HUES48 (cell line): ENCODE data around the gene ALOX12.

Experiments
- H3K27ac ChIP-seq: one replicate; pipeline ENCODE4 v1.7.0; 2013; ENCODE audit warnings: low read depth, low read length, inconsistent platforms
- H3K27me3 ChIP-seq: 2 replicates; pipeline ENCODE4 v1.6.1; 2013; ENCODE audit warnings: mild to moderate bottlenecking, low read length; ENCODE audit not compliant: control insufficient read depth, insufficient read depth
- H3K36me3 ChIP-seq: 2 replicates; pipeline ENCODE4 v1.6.1; 2013; ENCODE audit warnings: low read length; ENCODE audit not compliant: control insufficient read depth, insufficient read depth
- H3K4me1 ChIP-seq: 2 replicates; pipeline ENCODE4 v1.6.1; 2013; ENCODE audit warnings: mild to moderate bottlenecking, low read length; ENCODE audit not compliant: control insufficient read depth, insufficient read depth
- H3K4me3 ChIP-seq: 2 replicates; pipeline ENCODE4 v1.5.1; 2013; ENCODE audit warnings: mild to moderate bottlenecking, low read depth, low read length
- H3K9ac ChIP-seq: 2 replicates; pipeline ENCODE4 v1.6.1; 2013; ENCODE audit warnings: mild to moderate bottlenecking, low read depth, low read length, moderate library complexity
- H3K9me3 ChIP-seq: 2 replicates; pipeline ENCODE4 v1.6.1; 2013; ENCODE audit warnings: low read length; ENCODE audit not compliant: control insufficient read depth, insufficient read depth

Gene ALOX12

DNA sequence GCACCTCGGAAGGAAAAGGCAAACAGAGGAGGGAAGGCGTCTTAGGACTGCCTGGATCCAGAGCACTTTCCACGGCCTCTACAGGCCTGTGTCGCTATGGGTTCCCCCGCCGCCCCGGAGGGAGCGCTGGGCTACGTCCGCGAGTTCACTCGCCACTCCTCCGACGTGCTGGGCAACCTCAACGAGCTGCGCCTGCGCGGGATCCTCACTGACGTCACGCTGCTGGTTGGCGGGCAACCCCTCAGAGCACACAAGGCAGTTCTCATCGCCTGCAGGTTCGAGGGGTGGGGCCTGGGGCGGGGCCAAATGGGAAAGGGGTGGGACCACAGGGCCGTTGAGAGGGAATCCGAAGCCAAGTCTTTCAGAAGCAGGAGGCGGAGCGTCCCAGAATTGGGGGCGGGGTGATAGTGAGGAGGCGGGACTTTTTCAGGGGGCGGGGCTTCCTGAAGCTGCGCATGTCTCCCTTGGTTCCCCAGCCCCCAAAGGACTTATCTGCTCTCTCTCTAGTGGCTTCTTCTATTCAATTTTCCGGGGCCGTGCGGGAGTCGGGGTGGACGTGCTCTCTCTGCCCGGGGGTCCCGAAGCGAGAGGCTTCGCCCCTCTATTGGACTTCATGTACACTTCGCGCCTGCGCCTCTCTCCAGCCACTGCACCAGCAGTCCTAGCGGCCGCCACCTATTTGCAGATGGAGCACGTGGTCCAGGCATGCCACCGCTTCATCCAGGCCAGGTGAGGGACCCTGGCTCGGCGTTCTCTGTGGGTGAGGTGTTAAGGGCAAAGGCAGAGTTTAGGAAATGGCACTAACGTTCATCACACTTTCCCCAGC lies 27.9 kb downstream of the ALOX12 start:
- Histone ChIP-seq H3K4me3 (peak overlapping the region; percentile 64), H3K27me3 (peaks cover 33% of the 10 kb centered on the region)

DNA sequence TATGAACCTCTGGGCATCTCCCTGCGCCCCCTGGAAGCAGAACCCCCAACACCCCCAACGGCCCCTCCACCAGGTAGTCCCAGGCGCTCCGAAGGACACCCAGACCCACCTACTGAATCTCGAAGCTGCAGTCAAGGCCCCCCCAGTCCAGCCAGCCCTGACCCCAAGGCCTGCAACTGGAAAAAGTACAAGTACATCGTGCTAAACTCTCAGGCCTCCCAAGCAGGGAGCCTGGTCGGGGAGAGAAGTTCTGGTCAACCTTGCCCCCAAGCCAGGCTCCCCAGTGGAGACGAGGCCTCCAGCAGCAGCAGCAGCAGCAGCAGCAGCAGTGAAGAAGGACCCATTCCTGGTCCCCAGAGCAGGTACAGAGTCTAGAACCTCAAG lies 28.5 kb downstream of the ALOX12 start:
- Histone ChIP-seq H3K4me3 (no peak overlapping the region), H3K4me1 (peaks cover 12% of the 10 kb centered on the region), H3K36me3 (no peaks in the 10 kb centered on the region), H3K9me3 (no peaks in the 10 kb centered on the region), H3K27ac (no peak overlapping the region), H3K9ac (no peak overlapping the region), H3K27me3 (peaks cover 33% of the 10 kb centered on the region)

More for the DNA sequence above, 27.9 kb downstream of the ALOX12 start:
- H3K4me1 ChIP-seq: peaks cover 12% of the 10 kb centered on the region
- H3K27ac ChIP-seq: no peak overlapping the region
- H3K9me3 ChIP-seq: no peaks in the 10 kb centered on the region
- no peaks in the 10 kb centered on the region for H3K36me3 ChIP-seq
- H3K9ac ChIP-seq: no peak overlapping the region; the same call in 1 of the 2 replicates

DNA sequence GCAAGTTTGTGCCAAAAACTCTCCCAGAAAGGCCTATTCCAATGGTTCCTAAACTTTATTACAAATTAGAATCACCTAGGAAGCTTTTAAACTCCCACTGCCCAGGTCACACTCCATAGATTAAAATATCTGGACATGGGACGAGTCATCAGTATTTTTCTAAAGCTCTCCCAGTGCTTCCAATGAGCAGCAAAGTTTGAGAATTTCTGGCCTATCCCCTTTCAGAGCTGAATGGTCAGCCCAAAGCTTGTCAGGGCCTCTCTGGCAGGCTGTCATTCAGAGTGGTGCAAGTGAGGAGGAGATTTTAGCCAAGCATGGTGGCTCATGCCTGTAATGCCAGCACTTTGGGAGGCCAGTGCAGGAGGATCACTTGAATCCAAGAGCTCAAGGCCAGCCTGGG lies 29.4 kb downstream of the ALOX12 start:
- no peak overlapping the region for H3K27ac ChIP-seq
- no peak overlapping the region for H3K9ac ChIP-seq
- peaks cover 32% of the 10 kb centered on the region for H3K27me3 ChIP-seq
- no peak overlapping the region for H3K4me3 ChIP-seq
- H3K4me1 ChIP-seq: peaks cover 9% of the 10 kb centered on the region; the same call in 1 of the 2 replicates
- H3K9me3 ChIP-seq: no peaks in the 10 kb centered on the region
- H3K36me3 ChIP-seq: no peaks in the 10 kb centered on the region

DNA sequence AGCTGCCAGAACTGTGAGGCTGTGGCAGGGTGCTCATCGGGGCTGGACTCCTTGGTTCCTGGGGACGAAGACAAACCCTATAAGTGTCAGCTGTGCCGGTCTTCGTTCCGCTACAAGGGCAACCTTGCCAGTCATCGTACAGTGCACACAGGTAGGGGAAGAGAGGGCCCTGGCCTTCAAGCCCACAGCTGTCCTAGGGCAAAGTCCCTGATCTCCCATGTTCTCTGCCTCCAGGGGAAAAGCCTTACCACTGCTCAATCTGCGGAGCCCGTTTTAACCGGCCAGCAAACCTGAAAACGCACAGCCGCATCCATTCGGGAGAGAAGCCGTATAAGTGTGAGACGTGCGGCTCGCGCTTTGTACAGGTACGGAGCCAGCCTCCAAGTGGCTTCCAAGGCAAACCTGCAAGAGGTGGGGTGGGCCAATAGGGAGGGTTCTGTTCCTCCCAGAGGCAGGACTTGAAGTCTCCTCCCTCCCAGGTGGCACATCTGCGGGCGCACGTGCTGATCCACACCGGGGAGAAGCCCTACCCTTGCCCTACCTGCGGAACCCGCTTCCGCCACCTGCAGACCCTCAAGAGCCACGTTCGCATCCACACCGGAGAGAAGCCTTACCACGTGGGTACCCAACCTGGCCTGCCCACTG lies 30.7 kb downstream of the ALOX12 start:
- H3K27me3 ChIP-seq: peaks cover 19% of the 10 kb centered on the region
- H3K9ac ChIP-seq: no peak overlapping the region
- peaks cover 6% of the 10 kb centered on the region; the same call in 1 of the 2 replicates for H3K4me1 ChIP-seq
- no peaks in the 10 kb centered on the region for H3K9me3 ChIP-seq
- H3K36me3 ChIP-seq: no peaks in the 10 kb centered on the region
- no peak overlapping the region for H3K4me3 ChIP-seq
- no peak overlapping the region for H3K27ac ChIP-seq

DNA sequence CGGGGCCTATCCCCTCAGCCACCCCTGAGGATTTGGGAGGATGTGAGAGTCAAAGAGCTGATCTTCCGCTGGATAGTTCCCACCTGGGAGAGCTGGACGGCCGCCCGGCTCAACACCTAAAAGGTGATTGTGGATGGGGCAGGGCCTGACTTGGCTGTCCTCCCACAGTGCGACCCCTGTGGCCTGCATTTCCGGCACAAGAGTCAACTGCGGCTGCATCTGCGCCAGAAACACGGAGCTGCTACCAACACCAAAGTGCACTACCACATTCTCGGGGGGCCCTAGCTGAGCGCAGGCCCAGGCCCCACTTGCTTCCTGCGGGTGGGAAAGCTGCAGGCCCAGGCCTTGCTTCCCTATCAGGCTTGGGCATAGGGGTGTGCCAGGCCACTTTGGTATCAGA lies 31.5 kb downstream of the ALOX12 start:
- no peaks in the 10 kb centered on the region for H3K9me3 ChIP-seq
- 0 out of 2 replicates have a peak, but pooled peaks cover 4% of the 10 kb centered on the region for H3K4me1 ChIP-seq
- no peak overlapping the region for H3K4me3 ChIP-seq
- H3K9ac ChIP-seq: no peak overlapping the region
- no peaks in the 10 kb centered on the region for H3K36me3 ChIP-seq
- H3K27me3 ChIP-seq: peaks cover 12% of the 10 kb centered on the region
- no peak overlapping the region for H3K27ac ChIP-seq

DNA sequence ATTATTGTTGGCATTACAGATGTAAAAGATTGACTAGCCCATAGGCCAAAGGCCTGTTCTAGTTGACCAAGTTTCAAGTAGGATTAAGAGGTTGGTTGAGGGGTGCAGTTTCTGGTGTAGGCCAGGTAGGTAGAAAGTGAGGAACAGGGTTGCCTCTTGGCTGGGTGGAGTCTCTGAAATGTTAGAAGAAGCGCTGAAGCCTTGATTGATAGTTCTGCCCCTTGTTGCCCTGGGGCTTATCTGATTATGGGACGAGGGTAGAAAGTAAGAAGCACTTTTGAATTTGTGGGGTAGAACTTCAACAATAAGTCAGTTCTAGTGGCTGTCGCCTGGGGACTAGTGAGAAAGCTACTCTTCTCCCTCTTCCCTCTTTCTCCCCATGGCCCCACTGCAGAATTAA lies 33.2 kb downstream of the ALOX12 start:
- Histone ChIP-seq H3K9ac (no peak overlapping the region), H3K9me3 (no peaks in the 10 kb centered on the region), H3K4me1 (no peaks in the 10 kb centered on the region), H3K27ac (no peak overlapping the region), H3K27me3 (no peaks in the 10 kb centered on the region), H3K36me3 (no peaks in the 10 kb centered on the region), H3K4me3 (no peak overlapping the region)

DNA sequence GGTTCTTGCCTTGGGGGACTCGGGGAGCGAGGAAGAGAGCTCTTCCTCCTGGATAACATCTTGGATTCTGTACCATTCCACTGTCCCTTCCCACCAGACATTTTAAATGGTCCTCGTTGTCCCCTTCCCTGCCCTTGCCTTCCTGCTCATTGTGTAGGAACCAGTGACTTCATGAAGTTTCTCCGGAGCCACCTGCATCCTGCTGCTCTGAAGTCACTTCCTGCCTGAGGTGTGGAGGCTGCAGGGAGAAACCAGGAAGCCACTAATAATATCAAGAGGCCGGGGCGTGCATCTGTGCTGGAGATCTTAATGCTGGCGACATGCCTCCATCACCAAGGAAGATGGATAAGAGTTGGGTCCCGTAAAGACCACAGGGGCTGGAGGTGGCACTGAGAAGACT lies 33.8 kb downstream of the ALOX12 start:
- Histone ChIP-seq H3K4me3 (no peak overlapping the region), H3K27me3 (no peaks in the 10 kb centered on the region), H3K9ac (no peak overlapping the region), H3K9me3 (no peaks in the 10 kb centered on the region), H3K36me3 (no peaks in the 10 kb centered on the region), H3K27ac (no peak overlapping the region), H3K4me1 (no peaks in the 10 kb centered on the region)

DNA sequence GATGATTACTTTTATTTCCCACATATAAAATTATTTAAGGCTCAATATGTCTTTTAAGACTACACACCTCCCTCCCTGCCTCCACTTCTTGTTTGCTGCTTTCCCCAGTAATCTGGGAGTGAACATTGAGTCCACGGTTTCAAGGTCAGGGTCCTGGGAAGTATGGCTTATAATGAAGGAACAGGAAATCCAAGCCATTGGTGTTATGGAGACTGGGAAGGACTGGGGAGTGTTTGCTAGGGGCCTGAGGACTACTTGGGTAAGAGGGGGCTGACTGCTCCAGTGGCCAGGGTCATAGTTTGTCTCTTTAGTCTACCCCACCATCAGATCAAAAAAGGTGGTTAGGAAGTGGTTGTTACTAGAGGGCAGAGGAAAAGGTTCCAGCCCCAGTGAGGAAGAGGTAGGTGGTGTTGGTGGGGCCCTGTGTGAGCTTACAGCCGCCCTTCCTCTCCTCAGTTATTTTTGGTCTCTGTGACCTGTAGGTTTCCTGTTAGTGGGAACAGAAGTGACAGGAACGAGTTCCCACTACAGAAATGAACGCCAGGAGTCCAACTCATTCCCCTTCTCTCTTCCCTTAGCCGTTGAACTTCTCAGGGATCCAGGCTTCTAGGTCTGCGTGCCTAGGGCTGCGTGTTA lies 39.2 kb downstream of the ALOX12 start:
- Histone ChIP-seq H3K36me3 (no peaks in the 10 kb centered on the region), H3K27ac (peak overlapping the region; percentile 36), H3K9ac (0 out of 2 replicates have a peak overlapping the region, but pooled peaks have one; percentile 11), H3K27me3 (no peaks in the 10 kb centered on the region), H3K4me3 (peak overlapping the region; percentile 79), H3K4me1 (0 out of 2 replicates have a peak, but pooled peaks cover 6% of the 10 kb centered on the region), H3K9me3 (no peaks in the 10 kb centered on the region)

DNA sequence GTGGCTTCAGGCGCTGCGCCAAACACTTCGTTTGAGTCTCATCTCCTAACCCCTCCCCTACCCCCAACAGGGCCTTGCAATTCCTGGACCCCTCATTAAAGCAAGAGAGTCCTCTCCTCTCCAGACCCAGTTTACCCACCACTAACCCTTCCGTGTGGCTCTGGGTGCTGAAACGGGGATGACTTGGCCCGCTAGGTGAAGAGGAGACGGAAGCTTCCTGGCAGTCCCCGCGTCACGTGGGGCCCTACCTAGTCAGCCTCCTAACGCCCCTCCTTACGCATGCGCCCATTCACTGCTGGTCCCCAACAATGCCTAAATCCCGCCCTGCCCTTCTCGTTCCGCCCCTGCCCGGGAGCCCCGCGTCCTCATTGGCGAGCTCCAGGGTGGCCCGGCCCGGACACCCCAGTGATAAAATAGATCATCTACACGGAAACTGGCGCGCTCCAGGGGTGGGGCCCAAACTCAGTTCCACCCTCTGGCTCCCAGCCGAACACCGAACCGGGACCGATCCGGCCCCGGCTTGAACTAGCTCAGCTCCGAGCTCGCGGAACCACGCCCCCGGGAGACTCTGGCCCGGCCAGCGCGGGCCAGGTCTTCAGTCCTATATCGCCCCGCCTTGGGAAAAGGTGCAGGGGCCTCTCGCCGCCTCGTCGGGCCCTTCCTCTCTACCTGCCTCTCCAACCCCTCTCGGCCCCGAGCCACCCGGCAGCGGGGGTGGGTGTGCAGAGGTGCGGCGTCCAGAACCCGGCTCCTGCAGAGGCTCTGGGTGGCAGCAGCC lies 39.9 kb downstream of the ALOX12 start, which contains the start of gene SLC16A13:
Gene SLC16A13 (plus strand): TSS at position 425 of the 778 bp plus-strand sequence. CDS start 368 bp downstream, outside the sequence.
- no peaks in the 10 kb centered on the region for H3K36me3 ChIP-seq
- H3K9me3 ChIP-seq: no peaks in the 10 kb centered on the region
- peak within 1 kb of the TSS; percentile 11; the same call in 1 of the 2 replicates for H3K9ac ChIP-seq
- H3K4me1 ChIP-seq: 0 out of 2 replicates have a peak, but pooled peaks cover 6% of the 10 kb centered on the region
- H3K27ac ChIP-seq: peak within 1 kb of the TSS; percentile 61
- no peaks in the 10 kb centered on the region for H3K27me3 ChIP-seq
- H3K4me3 ChIP-seq: peak within 1 kb of the TSS; percentile 79

DNA sequence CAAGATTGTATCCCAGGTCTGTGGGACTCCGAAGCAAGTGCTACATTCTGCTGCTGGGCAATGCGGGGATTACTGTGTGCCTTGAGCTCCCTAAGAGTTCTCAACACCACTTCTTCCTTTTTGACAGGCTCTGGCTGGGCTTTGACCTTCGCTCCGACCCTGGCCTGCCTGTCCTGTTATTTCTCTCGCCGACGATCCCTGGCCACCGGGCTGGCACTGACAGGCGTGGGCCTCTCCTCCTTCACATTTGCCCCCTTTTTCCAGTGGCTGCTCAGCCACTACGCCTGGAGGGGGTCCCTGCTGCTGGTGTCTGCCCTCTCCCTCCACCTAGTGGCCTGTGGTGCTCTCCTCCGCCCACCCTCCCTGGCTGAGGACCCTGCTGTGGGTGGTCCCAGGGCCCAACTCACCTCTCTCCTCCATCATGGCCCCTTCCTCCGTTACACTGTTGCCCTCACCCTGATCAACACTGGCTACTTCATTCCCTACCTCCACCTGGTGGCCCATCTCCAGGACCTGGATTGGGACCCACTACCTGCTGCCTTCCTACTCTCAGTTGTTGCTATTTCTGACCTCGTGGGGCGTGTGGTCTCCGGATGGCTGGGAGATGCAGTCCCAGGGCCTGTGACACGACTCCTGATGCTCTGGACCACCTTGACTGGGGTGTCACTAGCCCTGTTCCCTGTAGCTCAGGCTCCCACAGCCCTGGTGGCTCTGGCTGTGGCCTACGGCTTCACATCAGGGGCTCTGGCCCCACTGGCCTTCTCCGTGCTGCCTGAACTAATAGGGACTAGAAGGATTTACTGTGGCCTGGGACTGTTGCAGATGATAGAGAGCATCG lies 42.4 kb downstream of the ALOX12 start:
- peaks cover 16% of the 10 kb centered on the region for H3K27me3 ChIP-seq
- H3K9me3 ChIP-seq: no peaks in the 10 kb centered on the region
- peaks cover 13% of the 10 kb centered on the region; the same call in 1 of the 2 replicates for H3K4me1 ChIP-seq
- H3K36me3 ChIP-seq: no peaks in the 10 kb centered on the region
- H3K27ac ChIP-seq: no peak overlapping the region
- no peak overlapping the region for H3K4me3 ChIP-seq
- no peak overlapping the region for H3K9ac ChIP-seq
